A549 (cell line): ENCODE data around the gene SELENOV. TPM values are rescaled to one million over a fixed set of nuclear protein-coding genes. Genes with fewer than 3 reads are reported as not detected.

Source experiments
- ATAC-seq, 2 experiments: fragments of 200-7000 bp in 1 of 2; fragments of >200 bp in 1 of 2; cut with Nextera tagmentation in 1 of 2; cut with Tn5 transposase in 1 of 2; 3 replicates each; pipeline versions ENCODE4 v1.8.0 to v1.9.1; 2018 to 2020; ENCODE audit warnings: mild to moderate bottlenecking in 1 of 2, moderate library complexity in 1 of 2
- CTCF ChIA-PET: fragments of 300-600 bp; sonication (Branson Sonifier 250); formaldehyde crosslinking; extraction: SDS; loops from one replicate; lab custom pipeline; 2021; ENCODE audit warnings: antibody characterized with exemption, inconsistent platforms; lab: Yijun Ruan, JAX
- POLR2A ChIA-PET: fragments of 350-600 bp; formaldehyde crosslinking; extraction: SDS; loops from one replicate; lab custom pipeline; 2021; ENCODE audit warnings: antibody characterized with exemption, inconsistent platforms; lab: Yijun Ruan, JAX
- DNase-seq, 2 experiments: peaks; one replicate each; pipeline versions ENCODE4 v3.0.0 to v3.0.0-alpha.2; 2011 to 2016; ENCODE audit warnings: low read depth in 1 of 2, low spot score in 1 of 2
- FAIRE-seq: peaks from 2 replicates; lab custom pipeline; 2011; peaks lifted over from hg19 to GRCh38; lab: Jason Lieb, UNC
- H3K27ac ChIP-seq, 2 experiments: fragments of >200 bp; sonication (Bioruptor Twin); formaldehyde crosslinking; 3 replicates each; pipeline ENCODE4 v1.5.1; 2016 to 2017
- H3K4me1 ChIP-seq: fragments of >200 bp; sonication (Bioruptor Twin); formaldehyde crosslinking; 3 replicates; pipeline ENCODE4 v1.6.1; 2016
- H3K4me2 ChIP-seq: fragments of >200 bp; sonication (Bioruptor Twin); formaldehyde crosslinking; 3 replicates; pipeline ENCODE4 v1.6.1; 2016
- H3K4me3 ChIP-seq: fragments of >200 bp; sonication (Bioruptor Twin); formaldehyde crosslinking; 3 replicates; pipeline ENCODE4 v1.5.1; 2016
- H3K9me3 ChIP-seq: fragments of >200 bp; sonication (Bioruptor Twin); formaldehyde crosslinking; 3 replicates; pipeline ENCODE4 v1.6.1; 2016
- BHLHE40 ChIP-seq: IDR thresholded peaks from 2 replicates; pipeline ENCODE4 v1.6.1; 2012; ENCODE audit warnings: low read depth, low read length, inconsistent platforms
- CBX8 ChIP-seq: fragments of 200-600 bp; sonication (generic); IDR thresholded peaks from 2 replicates; pipeline ENCODE4 v1.6.1; 2016
- CEBPB ChIP-seq, 2 experiments: fragments of >200 bp in 1 of 2; sonication (Bioruptor Twin) in 1 of 2; formaldehyde crosslinking in 1 of 2; IDR thresholded peaks; 2 replicates each; pipeline ENCODE4 v1.6.1; 2012 to 2016
- CTCF ChIP-seq: fragments of >200 bp; sonication (Bioruptor Twin); formaldehyde crosslinking; IDR thresholded peaks from 3 replicates; pipeline ENCODE4 v1.5.1; 2016
- FOSL2 ChIP-seq, 2 experiments: fragments of 450-650 bp in 1 of 2; fragments of >200 bp in 1 of 2; sonication (Bioruptor Twin) in 1 of 2; formaldehyde crosslinking; IDR thresholded peaks; 2 replicates each; pipeline versions ENCODE4 v1.5.0 to v1.6.1; 2016 to 2020; ENCODE audit warnings: mild to moderate bottlenecking in 1 of 2, moderate library complexity in 1 of 2
- FOXS1 ChIP-seq: fragments of 250-450 bp; sonication (Bioruptor Pico); IDR thresholded peaks from 2 replicates; pipeline ENCODE4 v1.5.0; 2020; ENCODE audit warnings: mild to moderate bottlenecking, moderate library complexity
- GATA3 ChIP-seq: IDR thresholded peaks from 2 replicates; pipeline ENCODE4 v1.6.1; 2012; ENCODE audit warnings: borderline replicate concordance
- HDAC2 ChIP-seq: fragments of 200-600 bp; sonication (generic); IDR thresholded peaks from 2 replicates; pipeline ENCODE4 v1.6.1; 2016
- HES2 ChIP-seq: fragments of >200 bp; sonication (Bioruptor Twin); formaldehyde crosslinking; IDR thresholded peaks from 2 replicates; pipeline ENCODE4 v1.6.1; 2016
- HEYL ChIP-seq: fragments of 250-450 bp; sonication (Bioruptor Pico); IDR thresholded peaks from 2 replicates; pipeline ENCODE4 v1.8.0; 2021; ENCODE audit warnings: mild to moderate bottlenecking, moderate library complexity
- HOXB5 ChIP-seq: fragments of 250-450 bp; sonication (Bioruptor Pico); IDR thresholded peaks from 2 replicates; pipeline ENCODE4 v1.5.0; 2020; ENCODE audit warnings: mild to moderate bottlenecking, moderate library complexity
- NFE2L2 ChIP-seq: fragments of 150-350 bp; conservative IDR thresholded peaks from 2 replicates; pipeline ENCODE4 v1.6.1; 2014; ENCODE audit warnings: low read length
- POLR2A ChIP-seq: IDR thresholded peaks from 2 replicates; pipeline ENCODE4 v1.6.1; 2012; ENCODE audit warnings: mild to moderate bottlenecking, low read length
- POLR2AphosphoS2 ChIP-seq: conservative IDR thresholded peaks from 2 replicates; pipeline ENCODE4 v1.6.1; 2012; ENCODE audit warnings: low read length, improper control_type of control experiment, inconsistent platforms
- RARB ChIP-seq: fragments of 250-450 bp; sonication (Bioruptor Pico); IDR thresholded peaks from 2 replicates; pipeline ENCODE4 v1.8.0; 2021; ENCODE audit warnings: mild to moderate bottlenecking, moderate library complexity
- RCOR1 ChIP-seq: fragments of 150-350 bp; IDR thresholded peaks from 2 replicates; pipeline ENCODE4 v1.6.1; 2014; ENCODE audit warnings: antibody characterized with exemption, low read length, low read depth
- REST ChIP-seq: fragments of 200-600 bp; sonication (generic); IDR thresholded peaks from 2 replicates; pipeline ENCODE4 v1.6.1; 2016; ENCODE audit warnings: antibody characterized with exemption, mild to moderate bottlenecking, moderate library complexity
- RNF2 ChIP-seq: fragments of 200-600 bp; sonication (generic); IDR thresholded peaks from 2 replicates; pipeline ENCODE4 v1.6.1; 2016; ENCODE audit warnings: low read depth, mild to moderate bottlenecking, antibody characterized with exemption, moderate library complexity, borderline replicate concordance
- SREBF2 ChIP-seq: fragments of 450-650 bp; IDR thresholded peaks from 2 replicates; pipeline ENCODE4 v1.6.1; 2014; ENCODE audit warnings: mild to moderate bottlenecking, moderate library complexity
- TFCP2L1 ChIP-seq: fragments of 250-450 bp; sonication (Bioruptor Pico); IDR thresholded peaks from 2 replicates; pipeline ENCODE4 v1.5.0; 2021; ENCODE audit warnings: mild to moderate bottlenecking
- ZC3H11A ChIP-seq: fragments of 450-650 bp; IDR thresholded peaks from 2 replicates; pipeline ENCODE4 v1.6.1; 2014; ENCODE audit warnings: antibody characterized with exemption, mild to moderate bottlenecking
- ZNF302 ChIP-seq: fragments of 250-450 bp; sonication (Bioruptor Pico); IDR thresholded peaks from 2 replicates; pipeline ENCODE4 v1.9.0; 2021; ENCODE audit warnings: inconsistent platforms, mild to moderate bottlenecking, moderate library complexity
- ZSCAN20 ChIP-seq: fragments of 250-450 bp; sonication (Bioruptor Pico); IDR thresholded peaks from 2 replicates; pipeline ENCODE4 v1.8.0; 2022; ENCODE audit warnings: mild to moderate bottlenecking, moderate library complexity
- WGBS: methylation state at CpG from one replicate; pipeline ENCODE4 v1.1.6; 2017; ENCODE audit errors: missing lambda C conversion rate; 5-methylcytosine and 5-hydroxymethylcytosine counted together
- polyA plus RNA-seq, 4 experiments: library from polyadenylated mRNA; depleted of rRNA in 3 of 4; stranded (reverse); fragments of >200 nt; fragmentation: RNase III in 1 of 4; extraction: RNeasy Plus Mini Kit Qiagen cat#74134 plus additional on column Dnase treatment in 1 of 4; gene quantifications; 2 replicates in 3 of 4; 3 replicates in 1 of 4; pipeline ENCODE4 v1.2.3, GENCODE V29; 2011 to 2017
- TF ChIP-seq, protein P1 (sequence below): fragments of 150-350 bp; IDR thresholded peaks from 2 replicates; pipeline ENCODE4 v1.6.1; 2014; ENCODE audit warnings: low read depth, mild to moderate bottlenecking, low read length

Gene SELENOV
- polyA plus RNA-seq, 2 of the 4 experiments (the other 2 are of a cell fraction), result not detected

DNA sequence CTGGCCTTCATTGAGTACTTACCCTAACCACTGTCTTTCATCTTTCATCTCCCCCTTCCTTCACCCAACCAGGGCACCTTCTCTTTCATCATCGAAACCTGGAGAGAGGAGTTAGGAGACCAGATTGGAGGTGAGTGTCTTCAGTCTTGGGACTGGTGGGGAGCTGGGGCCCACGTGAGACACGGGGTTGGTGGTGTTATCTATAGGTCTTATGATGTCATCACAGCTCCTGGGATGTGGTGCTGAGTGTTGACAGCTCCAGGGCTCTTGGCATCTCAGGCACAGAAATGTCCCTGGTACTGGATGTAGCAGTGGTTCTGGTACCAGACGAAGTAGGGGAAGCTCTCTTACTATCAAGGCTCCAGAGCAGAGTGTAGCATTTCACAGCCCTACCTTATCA lies 14.4 kb upstream of the SELENOV start (continued):
- TF ChIP-seq REST (no peak), RARB (CRISPR knock-in tag) (no peak), CBX8 (no peak), RNF2 (no peak), CEBPB (IDR thresholded peaks at IDR 0.05) (no peak), HES2 (no peak), POLR2AphosphoS2 (no peak), RCOR1 (no peak)

GRCh38 chr19:39501340-39501739 lies 13.6 kb upstream of the SELENOV start:
- H3K9me3 ChIP-seq, result peaks cover 1% of the 10 kb centered on the region
- no peak overlapping the region for H3K27ac ChIP-seq
- 66% methylated on average over 5 of the region's 5 CpGs for WGBS
- H3K4me1 ChIP-seq, result peaks cover 21% of the 10 kb centered on the region
- CTCF ChIA-PET, result interaction anchor here (1.4 to 15.8 kb wide), 7 partner anchors 9 to 62 kb away, joined by 6 to 305 read pairs (median 69); partner anchors contain the start of genes EID2B, SELENOV and TIMM50
- H3K4me2 ChIP-seq, result no peak overlapping the region
- TF ChIP-seq HDAC2, result no peak
- TF ChIP-seq ZNF302 (CRISPR knock-in tag), result no peak
- no peak for TF ChIP-seq NFE2L2
- TF ChIP-seq SREBF2, result no peak
- no peak for TF ChIP-seq CTCF
- no peak overlapping the region for H3K4me3 ChIP-seq
- ATAC-seq (no peak), DNase-seq (no peak), FAIRE-seq (no peak)
- POLR2A ChIA-PET, result interaction anchor here (1.8 to 2.2 kb wide), 2 partner anchors 21 to 65 kb away, joined by 6 to 10 read pairs; partner anchors contain the start of genes RPS16 and TIMM50

DNA sequence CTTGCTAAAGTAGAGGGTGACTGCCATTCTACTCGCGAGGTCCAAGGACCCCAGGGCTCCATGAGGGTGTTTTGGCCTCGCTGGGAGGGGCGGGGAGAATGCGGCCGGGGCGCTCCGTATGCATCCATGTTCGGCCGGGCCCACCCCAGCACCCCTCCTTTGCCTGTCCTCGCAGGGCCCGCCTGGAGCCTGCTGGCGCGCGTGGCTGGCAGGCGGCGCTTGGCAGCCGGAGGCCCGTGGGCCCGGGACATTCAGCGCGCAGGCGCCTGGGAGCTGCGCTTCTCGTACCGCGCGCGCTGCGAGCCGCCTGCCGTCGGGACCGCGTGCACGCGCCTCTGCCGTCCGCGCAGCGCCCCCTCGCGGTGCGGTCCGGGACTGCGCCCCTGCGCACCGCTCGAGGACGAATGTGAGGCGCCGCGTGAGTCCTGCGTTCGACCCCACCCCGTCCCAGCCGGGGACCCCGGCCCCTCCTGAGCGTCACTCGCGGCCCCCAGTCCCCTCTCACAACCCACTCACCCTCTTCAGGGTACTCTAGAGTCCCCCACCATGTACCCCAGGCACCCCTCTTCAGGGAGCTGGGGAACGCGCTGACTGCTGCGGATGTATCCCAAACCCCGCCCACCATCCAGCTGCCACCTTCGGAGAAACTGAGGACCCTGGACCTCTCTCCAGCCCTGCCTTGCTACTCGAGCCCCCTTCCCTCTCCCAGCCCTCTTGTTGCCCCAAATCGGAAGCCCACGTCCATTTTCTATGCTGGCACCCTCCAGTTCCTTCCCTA lies 12.1 kb upstream of the SELENOV start:
- 27% methylated on average over 52 of the region's 69 CpGs for WGBS
- ChIA-PET POLR2A (interaction anchor here (1.7 kb wide), 1 partner anchor 67 kb away, joined by 13 read pairs; the partner anchor contains the start of gene RPS16), CTCF (interaction anchor here (0.5 to 15.8 kb wide), 36 partner anchors 11 to 1267 kb away, joined by 3 to 305 read pairs (median 5); partner anchors contain the start of genes EID2, EID2B, NFKBIB and RPS16)
- peak overlapping the region; percentile 6 to 57; a peak in 2 of 6 replicates for H3K27ac ChIP-seq
- H3K4me3 ChIP-seq, result peak overlapping the region; percentile 16; the same call in 1 of the 3 replicates
- peaks cover 5% of the 10 kb centered on the region for H3K9me3 ChIP-seq
- FAIRE-seq, result no peak
- ATAC-seq, result peak in 1 of 2 experiments; percentile 39; a peak in 4 of 6 replicates
- peaks cover 25% of the 10 kb centered on the region for H3K4me1 ChIP-seq
- H3K4me2 ChIP-seq, result peak overlapping the region; percentile 70
- peak; percentile 94 to 97 for DNase-seq
- peak; percentile 76; the same call in 1 of the 2 replicates for TF ChIP-seq ZSCAN20
- TF ChIP-seq, protein P1, sequence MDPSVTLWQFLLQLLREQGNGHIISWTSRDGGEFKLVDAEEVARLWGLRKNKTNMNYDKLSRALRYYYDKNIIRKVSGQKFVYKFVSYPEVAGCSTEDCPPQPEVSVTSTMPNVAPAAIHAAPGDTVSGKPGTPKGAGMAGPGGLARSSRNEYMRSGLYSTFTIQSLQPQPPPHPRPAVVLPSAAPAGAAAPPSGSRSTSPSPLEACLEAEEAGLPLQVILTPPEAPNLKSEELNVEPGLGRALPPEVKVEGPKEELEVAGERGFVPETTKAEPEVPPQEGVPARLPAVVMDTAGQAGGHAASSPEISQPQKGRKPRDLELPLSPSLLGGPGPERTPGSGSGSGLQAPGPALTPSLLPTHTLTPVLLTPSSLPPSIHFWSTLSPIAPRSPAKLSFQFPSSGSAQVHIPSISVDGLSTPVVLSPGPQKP, result no peak
- TF ChIP-seq TFCP2L1, result peak; percentile 51; the same call in 1 of the 2 replicates
- peak; percentile 95 for TF ChIP-seq HOXB5 (CRISPR knock-in tag)
- no peak for TF ChIP-seq ZNF302 (CRISPR knock-in tag)
- TF ChIP-seq BHLHE40, result peak; percentile 16; the same call in 1 of the 2 replicates
- TF ChIP-seq HES2, result no peak
- peak; percentile 73; the same call in 1 of the 2 replicates for TF ChIP-seq HEYL (CRISPR knock-in tag)
- TF ChIP-seq GATA3, result no peak; the same call in 1 of the 2 replicates
- no peak for TF ChIP-seq FOSL2 (IDR thresholded peaks at IDR 0.05)
- no peak for TF ChIP-seq FOSL2 (CRISPR knock-in tag; IDR thresholded peaks at IDR 0.05)
- peak; percentile 99 for TF ChIP-seq CTCF
- no peak for TF ChIP-seq ZC3H11A
- peak; percentile 92 for TF ChIP-seq FOXS1 (CRISPR knock-in tag)
- no peak for TF ChIP-seq POLR2A
